HG03521 (cell line): ENCODE results near the gene PARD3.

ENCODE experiments used
- ATAC-seq: cut with Tn5 transposase; IDR thresholded peaks from one replicate; pipeline ENCODE4 v1.9.1; 2021; ENCODE audit warnings: mild to moderate bottlenecking, moderate library complexity; ENCODE audit not compliant: unreplicated experiment

The PARD3 gene

GRCh38 chr10:34549953-34550352 is 265.1 kb downstream of the PARD3 start:
- ATAC-seq = no peak

GRCh38 chr10:34549001-34549400 is 266.1 kb downstream of the PARD3 start:
- no peak for ATAC-seq

- ATAC-seq = no peak
These were observed 266.6 kb downstream of the PARD3 start for GRCh38 chr10:34548466-34548865.

DNA sequence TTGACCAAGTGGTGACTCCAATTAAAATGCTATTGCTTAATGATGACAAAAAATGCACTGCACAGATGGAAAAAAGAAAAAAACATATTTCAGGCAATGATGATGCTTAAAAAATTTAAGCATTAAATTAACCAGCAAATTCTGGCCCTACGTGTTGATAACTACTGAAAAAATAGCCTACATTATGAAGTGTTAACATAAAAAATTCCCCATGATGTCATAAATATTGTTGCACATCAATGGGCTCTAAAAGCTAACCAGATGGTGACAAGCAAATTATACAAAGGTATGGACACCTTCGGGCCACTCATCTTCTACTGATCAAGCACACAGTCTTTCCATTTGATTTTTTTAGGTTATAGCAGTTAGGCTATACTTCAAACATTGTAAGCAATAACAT is 267.4 kb downstream of the PARD3 start:
- ATAC-seq = no peak

- no peak for ATAC-seq
These were observed 267.8 kb downstream of the PARD3 start for GRCh38 chr10:34547291-34547690.

- no peak for ATAC-seq
These were observed 270.7 kb downstream of the PARD3 start for GRCh38 chr10:34544400-34544799.

DNA sequence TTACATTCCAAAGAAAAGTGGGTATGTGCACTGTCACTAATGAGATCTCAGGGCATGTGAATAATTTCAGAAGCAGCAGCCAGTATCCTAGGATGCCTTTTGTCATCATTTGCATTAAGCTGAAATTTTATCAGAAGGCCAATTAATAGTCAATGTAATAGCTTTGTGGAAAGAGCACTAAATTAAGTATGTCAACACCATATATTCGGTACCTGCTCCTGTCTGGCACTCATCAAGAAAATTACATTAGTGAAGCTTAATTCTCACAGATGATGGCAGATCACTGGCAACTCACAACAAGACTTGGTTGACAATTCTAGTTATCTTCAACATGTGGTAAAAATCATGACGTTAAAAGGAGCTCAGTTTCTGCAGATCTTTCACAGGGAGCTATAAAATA is 271.4 kb downstream of the PARD3 start:
- ATAC-seq = no peak

- no peak for ATAC-seq
These were observed 274.6 kb downstream of the PARD3 start for GRCh38 chr10:34540492-34540891.

DNA sequence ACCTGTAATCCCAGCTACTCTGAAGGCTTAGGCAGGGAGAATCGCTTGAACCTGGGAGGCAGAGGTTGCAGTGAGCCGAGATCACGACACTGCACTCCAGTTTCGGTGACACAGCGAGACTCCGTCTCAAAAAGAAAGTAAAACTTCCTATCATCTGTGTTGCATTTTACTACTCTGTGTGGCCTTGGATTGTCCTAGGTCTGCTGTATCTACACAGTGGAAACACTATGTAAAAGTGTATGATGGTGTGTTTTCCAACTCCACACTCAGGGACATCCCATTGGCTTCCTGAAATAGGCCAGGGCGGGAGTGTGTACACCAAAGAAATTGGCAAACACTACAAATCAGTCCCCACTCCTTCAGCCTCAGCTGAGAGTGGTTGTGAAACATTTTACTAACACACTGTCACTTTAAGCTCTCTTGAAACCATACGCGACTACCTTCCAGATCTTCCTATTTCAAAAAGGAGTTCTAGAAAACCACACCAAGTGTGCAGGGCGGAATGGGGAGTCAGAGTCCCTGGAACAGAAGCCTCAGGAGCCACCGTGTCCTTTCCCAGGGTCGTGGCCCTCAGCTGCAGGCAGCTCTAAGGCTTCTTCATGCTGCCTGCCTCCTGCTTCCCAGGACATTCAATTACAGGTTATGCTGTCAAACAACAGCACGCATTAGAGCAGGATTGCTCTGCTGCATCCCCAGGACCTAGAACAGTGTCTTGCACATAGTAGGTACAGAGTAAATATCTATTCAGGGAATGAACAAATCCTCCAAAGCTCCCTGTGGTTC is 275.4 kb downstream of the PARD3 start:
- peak; percentile 52 for ATAC-seq

DNA sequence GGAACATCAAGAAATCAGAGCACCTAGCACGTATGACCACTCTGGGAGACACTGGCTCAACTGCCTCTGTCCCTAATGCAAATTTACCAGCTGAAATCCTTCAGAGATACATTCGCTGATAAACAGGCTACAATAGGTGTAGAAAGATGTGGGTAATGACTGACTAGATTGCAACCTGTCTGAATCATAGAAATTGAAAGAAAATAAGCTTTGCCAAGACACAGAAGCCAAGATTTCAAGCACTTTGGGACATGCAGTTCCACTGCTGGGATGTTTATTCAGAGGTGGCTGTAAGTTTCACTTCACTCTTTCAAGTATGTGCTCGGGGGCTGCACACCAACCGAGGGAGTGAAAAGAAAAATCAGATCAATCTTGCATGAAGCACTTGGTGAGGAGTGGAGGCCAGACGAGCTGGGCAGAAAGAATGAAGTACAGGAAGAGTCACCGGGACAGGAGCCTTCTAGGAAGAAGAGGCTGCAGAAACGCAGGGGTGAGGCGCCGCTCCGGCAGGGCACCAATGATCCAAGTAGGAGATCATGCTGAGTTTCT is 276.7 kb downstream of the PARD3 start:
- peak; percentile 32 for ATAC-seq

DNA sequence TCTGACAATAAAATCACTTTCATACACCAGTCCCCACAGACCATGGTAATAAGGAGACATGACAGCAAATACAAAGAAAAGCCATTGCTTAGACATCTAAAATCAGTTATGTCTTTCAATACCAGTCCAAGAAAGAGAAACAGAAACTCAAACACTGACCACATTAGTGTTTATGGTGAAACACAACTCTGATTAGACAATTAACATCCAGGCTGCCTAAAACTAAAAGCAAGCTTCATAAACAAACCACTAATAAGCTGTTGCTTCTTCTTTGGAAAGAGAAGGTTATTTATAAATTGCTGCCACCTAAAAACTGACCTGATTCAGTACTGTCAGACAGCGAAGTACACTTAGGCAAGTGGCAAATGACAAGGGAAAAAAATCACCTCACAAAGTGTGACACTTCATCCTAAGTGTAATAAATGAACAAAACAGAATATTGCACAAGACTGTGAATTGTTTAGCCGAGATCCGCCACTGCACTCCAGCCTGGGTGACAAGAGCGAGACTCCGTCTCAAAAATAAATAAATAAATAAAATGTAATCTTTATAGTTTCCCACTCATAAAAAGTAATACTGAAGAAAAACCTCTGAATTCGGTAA is 277.4 kb downstream of the PARD3 start:
- peak; percentile 58 for ATAC-seq

DNA sequence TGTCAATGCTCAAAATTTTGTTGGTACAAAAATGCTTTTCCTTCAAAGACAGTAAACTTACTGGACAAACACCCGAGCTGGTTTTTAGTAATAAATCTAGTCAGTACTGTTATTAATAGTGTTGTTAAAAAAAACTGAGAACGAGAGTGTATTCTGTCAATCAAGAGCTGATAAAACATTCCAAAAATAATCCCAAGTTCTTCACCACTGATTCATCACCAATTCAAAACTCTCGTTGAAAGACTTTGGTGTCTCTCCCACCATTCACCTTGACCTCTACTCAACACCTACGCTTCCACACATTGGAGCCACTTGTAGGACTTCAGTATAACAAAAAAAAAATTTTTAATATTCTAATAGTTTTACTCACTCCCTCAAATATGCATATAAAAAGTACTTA is 279.2 kb downstream of the PARD3 start:
- ATAC-seq = no peak

DNA sequence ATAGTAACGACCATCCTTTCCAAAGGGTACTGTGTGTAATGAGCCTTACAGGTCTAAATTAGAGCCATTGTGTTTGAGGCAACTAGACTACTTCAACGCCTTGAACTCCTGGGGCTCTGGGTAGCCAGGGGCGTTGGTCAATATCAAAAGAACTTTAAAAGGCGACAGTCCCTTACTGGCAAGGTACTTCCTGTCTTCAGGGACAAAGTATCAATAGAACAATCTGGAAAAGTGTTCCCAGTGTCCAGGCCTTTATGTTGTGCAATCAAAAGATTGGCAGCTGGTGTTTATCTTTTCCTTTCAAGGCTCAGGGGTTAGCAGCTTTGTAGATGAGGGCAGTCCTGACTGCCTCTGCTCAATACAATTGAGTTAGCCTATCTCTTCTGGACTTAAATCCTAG is 284.3 kb downstream of the PARD3 start:
- ATAC-seq = no peak

DNA sequence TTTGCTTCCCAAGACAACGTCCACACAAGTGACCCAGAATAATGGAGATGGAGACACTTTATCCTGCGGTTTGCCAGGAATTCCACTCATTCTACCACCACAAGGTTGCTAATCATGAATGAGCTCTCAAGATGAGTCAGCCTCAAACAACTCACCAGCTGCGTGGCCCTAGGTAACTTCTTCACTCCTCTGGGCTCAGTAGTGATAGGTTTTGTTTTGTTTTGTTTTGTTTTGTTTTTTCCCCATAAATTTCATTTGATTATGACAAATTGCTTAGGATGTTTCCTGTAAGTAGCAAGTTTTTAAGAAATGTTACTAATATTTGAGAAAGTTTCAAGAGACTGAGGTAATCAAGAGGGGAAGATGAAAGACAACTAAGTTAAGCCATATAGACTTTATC is 286.8 kb downstream of the PARD3 start:
- ATAC-seq = no peak

GRCh38 chr10:34526758-34527730 is 288.1 kb downstream of the PARD3 start:
- no peak for ATAC-seq

- ATAC-seq = no peak
These were observed 288.9 kb downstream of the PARD3 start for GRCh38 chr10:34526186-34526585.

GRCh38 chr10:34524369-34525091 is 290.6 kb downstream of the PARD3 start:
- no peak for ATAC-seq

DNA sequence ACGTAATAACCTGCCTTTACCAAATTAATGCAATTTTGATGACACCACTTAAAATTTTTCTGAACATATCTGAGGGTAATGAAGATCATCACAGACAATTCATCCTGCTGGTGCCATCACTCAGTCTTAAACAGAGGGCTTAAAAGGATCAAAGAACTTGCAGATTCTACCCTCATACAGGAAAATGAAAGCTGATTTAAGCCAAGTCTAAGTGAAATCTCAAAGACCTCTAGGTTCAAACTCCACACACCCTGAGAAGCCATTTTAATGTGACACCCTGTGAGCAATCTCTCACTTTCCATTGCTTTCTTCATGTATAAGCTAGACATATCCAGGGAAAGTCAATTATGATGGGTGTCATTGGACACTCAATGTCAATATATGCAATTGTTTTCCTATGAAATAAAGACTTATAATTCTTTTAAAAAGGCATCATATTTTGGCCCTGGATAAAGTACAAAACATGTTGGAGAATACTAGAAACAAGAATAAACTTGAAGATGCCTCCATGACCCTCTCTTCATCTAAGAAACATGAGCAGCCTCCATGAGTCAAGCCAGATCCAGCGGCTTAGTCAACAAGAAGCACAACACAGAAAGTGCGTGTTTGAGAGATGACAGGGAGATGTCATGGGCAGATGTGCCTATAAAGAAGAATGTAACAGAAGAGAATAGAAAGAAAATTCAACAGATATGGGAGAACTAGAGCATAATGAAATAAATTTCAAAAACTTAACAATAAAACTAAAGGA is 291.9 kb downstream of the PARD3 start:
- ATAC-seq = no peak

DNA sequence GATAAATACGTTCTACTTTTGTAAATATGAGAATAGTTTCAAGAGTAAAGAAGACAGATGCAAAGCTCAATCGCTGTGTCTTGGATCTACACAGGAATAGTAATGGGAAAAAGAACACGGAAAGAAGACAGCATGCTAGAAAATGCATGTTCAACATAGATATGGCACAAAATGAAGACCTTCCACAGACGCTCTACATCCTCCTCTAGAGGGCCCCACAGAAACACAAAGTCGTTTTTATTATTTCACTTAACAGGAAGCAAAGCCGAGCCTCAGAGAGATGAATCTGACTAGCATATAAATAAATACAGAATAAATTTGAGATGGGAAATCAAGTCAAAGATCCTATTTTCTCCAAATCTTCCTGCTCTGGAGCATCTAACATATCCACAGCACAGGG is 292.6 kb downstream of the PARD3 start:
- ATAC-seq = no peak

- ATAC-seq = no peak
These were observed 294.6 kb downstream of the PARD3 start for GRCh38 chr10:34520510-34520909.
